ENCODE data around the gene ADAM17.
"Not testable (repeated sequence)": the region's sequence is repeated elsewhere in the genome, so short reads cannot be mapped to it uniquely, and the experiment has no call there.

Gene ADAM17

GRCh38 chr2:9555297-9556120 lies at the start of gene ADAM17:
ADAM17 (minus strand) TSS chr2:9555830; CDS start chr2:9555605, 225 bp downstream.
- FAIRE-seq: peak; percentile 86
- DNase-seq (ENCODE audit: insufficient read length, low spot score): peak; percentile 84

GRCh38 chr2:9602412-9602811 lies 46.8 kb upstream of the ADAM17 start:
- FAIRE-seq (no peak), DNase-seq (ENCODE audit: insufficient read length, low spot score) (no peak)

DNA sequence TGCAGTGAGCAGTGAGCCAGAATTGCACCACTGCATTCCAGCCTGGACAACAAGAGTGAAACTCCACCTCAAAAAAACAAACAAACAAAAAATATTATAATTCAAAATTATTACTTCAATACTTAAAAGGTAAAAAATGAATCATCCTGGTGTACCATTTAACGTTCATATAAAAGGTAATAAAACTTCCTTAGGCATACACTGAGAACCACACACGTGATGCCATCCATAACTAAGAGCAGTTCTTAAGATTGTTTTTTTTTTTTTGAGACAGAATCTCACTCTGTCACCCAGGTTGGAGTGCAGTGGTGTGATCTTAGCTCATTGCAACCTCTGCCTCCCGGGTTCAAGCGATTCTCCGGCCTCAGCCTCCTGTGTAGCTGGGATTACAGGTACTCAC lies 45.8 kb upstream of the ADAM17 start:
- DNase-seq (ENCODE audit: insufficient read length, low spot score) (no peak), FAIRE-seq (no peak)

DNA sequence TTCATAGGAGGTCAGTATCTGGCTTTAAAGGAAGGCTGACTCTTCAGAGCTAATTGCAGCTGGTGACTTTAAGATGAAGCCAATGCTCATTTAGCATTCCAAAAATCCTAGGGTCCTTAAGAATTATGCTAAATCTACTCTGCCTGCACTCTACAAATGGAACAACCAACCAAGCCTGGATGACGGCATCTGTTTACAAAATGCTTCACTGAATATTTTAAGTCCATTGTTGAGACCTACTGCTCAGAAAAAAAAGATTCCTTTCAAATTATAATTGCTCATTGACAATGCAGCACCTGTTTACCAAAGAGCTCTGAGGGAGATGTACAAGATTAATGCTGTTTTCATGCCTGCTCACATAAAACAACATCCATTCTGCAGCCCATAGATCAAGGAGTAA lies 43.8 kb upstream of the ADAM17 start:
- no peak for FAIRE-seq
- DNase-seq (ENCODE audit: insufficient read length, low spot score): no peak

DNA sequence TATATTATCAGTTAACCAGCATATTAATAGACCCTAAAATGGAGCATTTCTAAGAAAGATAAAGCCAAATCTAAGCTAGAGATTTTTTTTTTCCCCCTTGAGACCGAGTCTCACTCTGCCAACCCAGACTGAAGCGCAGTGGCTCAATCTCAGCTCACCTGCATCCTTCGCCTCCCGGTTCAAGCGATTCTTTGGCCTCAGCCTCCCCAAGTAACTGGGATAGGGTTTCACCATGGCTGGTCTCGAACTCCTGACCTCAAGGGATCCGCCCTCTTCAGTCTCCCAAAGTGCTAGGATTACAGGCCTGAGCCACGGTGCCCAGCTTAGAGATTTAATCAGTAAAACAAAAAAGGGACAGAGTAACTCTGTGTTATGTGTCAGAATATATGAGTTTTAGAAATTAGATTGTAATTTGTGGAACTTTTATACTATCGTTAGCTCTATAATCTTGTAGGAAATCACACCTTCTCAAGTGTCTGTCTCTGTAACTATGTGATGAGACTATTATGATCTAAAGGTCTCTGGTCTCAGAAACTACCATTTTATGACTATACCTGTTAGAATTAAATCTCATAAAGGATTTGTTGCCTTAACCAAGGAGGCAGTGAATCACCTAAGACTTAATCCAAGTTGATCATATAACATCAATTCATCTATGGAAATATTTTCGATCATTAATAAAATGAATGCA lies 41.1 kb upstream of the ADAM17 start:
- DNase-seq (ENCODE audit: insufficient read length, low spot score): no peak
- no peak for FAIRE-seq

DNA sequence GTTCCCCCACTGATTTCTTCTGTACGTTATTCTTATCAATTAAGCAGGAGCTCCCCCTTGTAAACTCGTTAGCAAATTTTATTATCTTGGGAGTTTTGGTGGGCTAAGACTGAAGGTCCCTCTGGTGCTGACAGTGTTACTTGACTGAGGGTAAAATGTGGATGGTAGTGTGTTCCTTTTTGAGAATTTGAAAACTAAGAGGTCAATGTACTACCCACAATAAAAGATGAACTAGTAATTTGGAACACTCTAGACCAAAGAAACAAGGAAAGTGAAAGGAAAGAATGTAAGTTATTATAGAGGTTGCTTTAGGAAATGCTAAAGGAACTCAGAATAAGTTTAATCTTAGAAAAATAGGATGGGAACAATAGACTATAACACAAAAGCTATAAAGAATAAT lies 40.1 kb upstream of the ADAM17 start:
- no peak for DNase-seq (ENCODE audit: insufficient read length, low spot score)

DNA sequence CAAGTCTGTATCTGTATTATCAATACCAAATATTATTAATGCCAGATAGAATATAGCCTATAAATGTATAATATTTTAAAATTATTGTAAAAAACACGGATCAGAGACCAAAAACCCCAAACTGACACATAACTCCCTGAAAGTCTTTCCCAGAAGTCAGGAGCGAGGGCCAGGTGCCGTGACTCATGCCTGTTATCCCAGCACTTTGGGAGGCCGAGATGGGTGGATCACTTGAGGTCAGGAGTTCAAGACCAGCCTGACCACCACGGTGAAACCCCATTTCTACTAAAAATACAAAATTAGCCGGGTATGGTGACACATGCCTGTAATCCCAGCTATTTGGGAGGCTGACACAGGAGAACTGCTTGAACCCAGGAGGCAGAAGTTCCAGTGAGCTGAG lies 39.6 kb upstream of the ADAM17 start:
- not testable (repeated sequence) for FAIRE-seq; DNase-seq (ENCODE audit: insufficient read length, low spot score)

More for the DNA sequence above, 40.1 kb upstream of the ADAM17 start:
- no peak for FAIRE-seq

- FAIRE-seq: peak; percentile 59
- DNase-seq (ENCODE audit: insufficient read length, low spot score): no peak
Observed at GRCh38 chr2:9594366-9595054, 38.9 kb upstream of the ADAM17 start.

DNA sequence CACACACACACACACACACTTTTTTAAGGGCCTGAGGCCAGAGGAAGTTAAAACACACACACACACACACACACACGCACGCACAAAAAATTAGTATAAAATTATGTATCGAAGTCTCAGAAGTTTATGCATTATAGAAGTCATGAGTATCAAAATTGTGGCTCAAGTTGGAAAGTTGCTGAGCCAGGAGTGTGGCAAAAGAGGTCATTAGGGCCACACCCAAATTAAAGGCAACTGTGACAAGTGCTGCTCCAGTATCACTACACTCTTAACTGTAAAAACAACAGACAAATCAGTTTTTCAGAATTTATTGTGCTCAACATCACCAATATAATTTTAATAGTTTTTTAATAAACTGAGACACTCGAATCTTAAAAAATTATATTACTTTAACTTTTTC lies 38.3 kb upstream of the ADAM17 start:
- FAIRE-seq (no peak), DNase-seq (ENCODE audit: insufficient read length, low spot score) (no peak)

GRCh38 chr2:9592699-9593098 lies 37.1 kb upstream of the ADAM17 start:
- FAIRE-seq (no peak), DNase-seq (ENCODE audit: insufficient read length, low spot score) (no peak)

- peak; percentile 4 for FAIRE-seq
- DNase-seq (ENCODE audit: insufficient read length, low spot score): no peak
Observed at GRCh38 chr2:9590641-9591040, 35.0 kb upstream of the ADAM17 start.

GRCh38 chr2:9586465-9586864 lies 30.8 kb upstream of the ADAM17 start:
- FAIRE-seq (no peak), DNase-seq (ENCODE audit: insufficient read length, low spot score) (no peak)

GRCh38 chr2:9585486-9585885 lies 29.9 kb upstream of the ADAM17 start:
- FAIRE-seq (no peak), DNase-seq (ENCODE audit: insufficient read length, low spot score) (no peak)

DNA sequence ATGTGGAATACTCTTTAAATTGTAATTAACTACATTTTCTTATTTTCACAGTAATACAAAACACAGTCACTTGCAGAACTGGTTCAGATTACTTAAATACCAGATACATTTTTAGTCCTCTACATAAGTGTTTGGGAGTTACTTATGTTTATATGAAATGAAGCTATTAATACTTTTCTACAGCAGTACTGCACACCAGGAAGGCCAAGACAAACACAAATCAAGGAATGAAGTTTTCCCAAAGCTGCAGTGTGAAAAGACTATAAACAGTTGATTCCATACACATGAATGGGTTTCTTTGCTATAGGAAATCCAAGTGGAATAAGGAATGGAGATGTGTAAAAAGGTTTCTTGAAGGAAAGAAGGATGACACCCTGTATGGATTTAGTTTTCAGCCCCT lies 29.3 kb upstream of the ADAM17 start:
- DNase-seq (ENCODE audit: insufficient read length, low spot score): not testable (repeated sequence)
- FAIRE-seq: peak; percentile 39

- no peak for DNase-seq (ENCODE audit: insufficient read length, low spot score)
- no peak for FAIRE-seq
Observed at GRCh38 chr2:9582624-9583023, 27.0 kb upstream of the ADAM17 start.

GRCh38 chr2:9578467-9579235 lies 23.0 kb upstream of the ADAM17 start:
- FAIRE-seq (no peak), DNase-seq (ENCODE audit: insufficient read length, low spot score) (no peak)

- DNase-seq (ENCODE audit: insufficient read length, low spot score) (no peak), FAIRE-seq (no peak)
Observed at GRCh38 chr2:9574331-9574730, 18.7 kb upstream of the ADAM17 start.

- no peak for DNase-seq (ENCODE audit: insufficient read length, low spot score)
- no peak for FAIRE-seq
Observed at GRCh38 chr2:9573840-9574239, 18.2 kb upstream of the ADAM17 start.

GRCh38 chr2:9573013-9573720 lies 17.5 kb upstream of the ADAM17 start:
- FAIRE-seq: no peak
- DNase-seq (ENCODE audit: insufficient read length, low spot score): no peak
